ENCODE data around the gene SYNJ2.

DNA sequence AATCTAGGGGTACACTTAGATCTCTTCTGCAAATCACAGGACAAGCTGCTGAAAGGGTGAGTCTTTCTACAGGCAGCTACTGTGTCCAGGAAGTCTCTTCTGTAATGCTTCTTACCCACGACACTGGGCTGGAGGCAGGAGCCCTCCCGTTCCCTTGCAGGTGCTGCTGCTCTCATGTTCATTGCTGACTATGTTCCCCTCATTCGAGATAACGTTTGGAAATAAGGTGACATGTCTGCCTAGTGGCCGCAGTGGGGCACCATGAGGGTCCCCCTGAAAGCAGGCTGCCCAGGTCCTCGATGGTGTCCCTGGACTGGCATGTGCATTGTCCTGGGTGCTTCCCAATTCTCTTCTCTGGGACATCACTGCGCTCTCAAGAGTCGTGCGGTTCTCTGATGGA, 74.7 kb downstream of the SYNJ2 start:
- TF ChIP-seq POLR2A (IDR thresholded peaks at IDR 0.05) = no peak
- TF ChIP-seq, protein P1, sequence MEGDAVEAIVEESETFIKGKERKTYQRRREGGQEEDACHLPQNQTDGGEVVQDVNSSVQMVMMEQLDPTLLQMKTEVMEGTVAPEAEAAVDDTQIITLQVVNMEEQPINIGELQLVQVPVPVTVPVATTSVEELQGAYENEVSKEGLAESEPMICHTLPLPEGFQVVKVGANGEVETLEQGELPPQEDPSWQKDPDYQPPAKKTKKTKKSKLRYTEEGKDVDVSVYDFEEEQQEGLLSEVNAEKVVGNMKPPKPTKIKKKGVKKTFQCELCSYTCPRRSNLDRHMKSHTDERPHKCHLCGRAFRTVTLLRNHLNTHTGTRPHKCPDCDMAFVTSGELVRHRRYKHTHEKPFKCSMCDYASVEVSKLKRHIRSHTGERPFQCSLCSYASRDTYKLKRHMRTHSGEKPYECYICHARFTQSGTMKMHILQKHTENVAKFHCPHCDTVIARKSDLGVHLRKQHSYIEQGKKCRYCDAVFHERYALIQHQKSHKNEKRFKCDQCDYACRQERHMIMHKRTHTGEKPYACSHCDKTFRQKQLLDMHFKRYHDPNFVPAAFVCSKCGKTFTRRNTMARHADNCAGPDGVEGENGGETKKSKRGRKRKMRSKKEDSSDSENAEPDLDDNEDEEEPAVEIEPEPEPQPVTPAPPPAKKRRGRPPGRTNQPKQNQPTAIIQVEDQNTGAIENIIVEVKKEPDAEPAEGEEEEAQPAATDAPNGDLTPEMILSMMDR (IDR thresholded peaks at IDR 0.05) = no peak
